SK-N-SH (cell line): Measurements from ENCODE around the gene PCED1B. TPM values are rescaled to one million over a fixed set of nuclear protein-coding genes. Genes with fewer than 3 reads are reported as not detected.
A peak's percentile ranks its signal among the peaks of the same experiment; 100 is the strongest.
"Not testable (repeated sequence)": the region's sequence is repeated elsewhere in the genome, so short reads cannot be mapped to it uniquely, and the experiment has no call there.

Experiments used
- CTCF ChIA-PET: fragments of 300-600, 350-600 bp; formaldehyde crosslinking; extraction: SDS; loops from one replicate; lab custom pipeline; 2021; lab: Yijun Ruan, JAX
- POLR2A ChIA-PET: fragments of 350-600 bp; sonication (Branson Sonifier 250); formaldehyde crosslinking; extraction: SDS; loops from one replicate; lab custom pipeline; 2020; ENCODE audit warnings: antibody characterized with exemption, inconsistent platforms; lab: Yijun Ruan, JAX
- DNase-seq: peaks from one replicate; pipeline ENCODE4 v3.0.0; 2012
- H2AFZ ChIP-seq: fragments of 200-600 bp; sonication (generic); 2 replicates; pipeline ENCODE4 v1.8.1; 2016; ENCODE audit warnings: antibody characterized with exemption, mild to moderate bottlenecking, low read depth
- H3F3A ChIP-seq: fragments of 200-600 bp; sonication (generic); replicated peaks from 2 replicates; pipeline ENCODE3; 2016; ENCODE audit warnings: antibody characterized with exemption, mild to moderate bottlenecking; ENCODE audit not compliant: insufficient read depth
- H3K27ac ChIP-seq, 2 experiments: fragments of 200-500 bp in 1 of 2; fragments of 200-600 bp in 1 of 2; sonication (Bioruptor generic) in 1 of 2; sonication (generic), shearing (Covaris generic) in 1 of 2; 2 replicates each; pipeline versions ENCODE4 v1.5.1 to v1.6.1; 2014 to 2016; ENCODE audit warnings: low read depth in 2 of 2, inconsistent platforms in 1 of 2, low read length in 1 of 2, mild to moderate bottlenecking in 1 of 2, mixed read lengths in 1 of 2
- H3K27me3 ChIP-seq: fragments of 200-600 bp; sonication (generic), shearing (Covaris generic); 2 replicates; pipeline ENCODE4 v1.6.1; 2016; ENCODE audit warnings: mixed run types; ENCODE audit not compliant: insufficient read depth
- H3K36me3 ChIP-seq, 2 experiments: fragments of 200-500 bp in 1 of 2; fragments of 200-600 bp in 1 of 2; sonication (Bioruptor generic) in 1 of 2; sonication (generic) in 1 of 2; replicated peaks in 1 of 2; 2 replicates each; pipeline versions ENCODE3 to v1.5.1; 2014 to 2016; ENCODE audit warnings: low read length in 1 of 2, mild to moderate bottlenecking in 1 of 2; ENCODE audit not compliant: insufficient read depth in 2 of 2, control insufficient read depth in 1 of 2
- H3K4me1 ChIP-seq, 2 experiments: fragments of 200-500 bp in 1 of 2; fragments of 200-600 bp in 1 of 2; sonication (Bioruptor generic) in 1 of 2; sonication (generic), shearing (Covaris generic) in 1 of 2; 2 replicates each; pipeline versions ENCODE4 v1.5.1 to v1.6.1; 2014 to 2016; ENCODE audit warnings: low read depth in 1 of 2, low read length in 1 of 2, mixed run types in 1 of 2; ENCODE audit not compliant: insufficient read depth in 2 of 2, control insufficient read depth in 1 of 2
- H3K4me2 ChIP-seq: fragments of 200-600 bp; sonication (generic), shearing (Covaris generic); 2 replicates; pipeline ENCODE4 v1.6.1; 2017; ENCODE audit warnings: mixed run types
- H3K4me3 ChIP-seq, 2 experiments: fragments of 200-500 bp in 1 of 2; fragments of 200-600 bp in 1 of 2; sonication (Bioruptor generic) in 1 of 2; sonication (generic), shearing (Covaris generic) in 1 of 2; 2 replicates each; pipeline versions ENCODE4 v1.5.1 to v1.8.1; 2014 to 2016; ENCODE audit warnings: low read depth in 2 of 2, inconsistent platforms in 1 of 2, low read length in 1 of 2, mild to moderate bottlenecking in 1 of 2, mixed read lengths in 1 of 2, moderate library complexity in 1 of 2
- H3K79me2 ChIP-seq: fragments of 200-600 bp; sonication (generic); 2 replicates; pipeline ENCODE4 v1.8.1; 2017; ENCODE audit warnings: mild to moderate bottlenecking; ENCODE audit not compliant: insufficient read depth
- H3K9ac ChIP-seq: fragments of 200-600 bp; sonication (generic); 2 replicates; pipeline ENCODE4 v1.6.1; 2017; ENCODE audit warnings: mixed run types
- H3K9me2 ChIP-seq: fragments of 200-600 bp; sonication (generic); 2 replicates; pipeline ENCODE4 v1.6.1; 2017; ENCODE audit warnings: mixed run types
- H3K9me3 ChIP-seq: fragments of 200-600 bp; sonication (generic); 2 replicates; pipeline ENCODE4 v1.6.1; 2017; ENCODE audit warnings: mixed run types, mild to moderate bottlenecking, moderate library complexity
- H4K20me1 ChIP-seq: fragments of 200-600 bp; sonication (generic); 2 replicates; pipeline ENCODE4 v1.6.1; 2017; ENCODE audit warnings: mild to moderate bottlenecking, mixed run types; ENCODE audit not compliant: insufficient read depth
- CTCF ChIP-seq: fragments of 200-600 bp; sonication (generic); IDR thresholded peaks from 2 replicates; pipeline ENCODE4 v1.6.1; 2017; ENCODE audit warnings: antibody characterized with exemption, mild to moderate bottlenecking, moderate library complexity
- FOSL2 ChIP-seq: IDR thresholded peaks from 2 replicates; pipeline ENCODE4 v1.4.0; 2012; ENCODE audit warnings: low read depth, mild to moderate bottlenecking, moderate library complexity, borderline replicate concordance
- FOXJ3 ChIP-seq: sonication (generic); formaldehyde crosslinking; IDR thresholded peaks from 2 replicates; pipeline ENCODE4 v1.5.1; 2020; ENCODE audit warnings: mild to moderate bottlenecking, missing genetic modification reagents
- JUND ChIP-seq: IDR thresholded peaks from 2 replicates; pipeline ENCODE4 v1.4.0; 2012
- PBX3 ChIP-seq: IDR thresholded peaks from 2 replicates; pipeline ENCODE4; 2012
- POLR2AphosphoS5 ChIP-seq: IDR thresholded peaks from 2 replicates; pipeline ENCODE4 v1.6.1; 2012; ENCODE audit warnings: low read depth, low read length
- SMC3 ChIP-seq: IDR thresholded peaks from 2 replicates; pipeline ENCODE4 v1.6.1; 2012; ENCODE audit warnings: low read depth, low read length, improper control_type of control experiment
- TAF1 ChIP-seq: IDR thresholded peaks from 2 replicates; pipeline ENCODE4 v1.6.1; 2012; ENCODE audit warnings: low read depth, mild to moderate bottlenecking, low read length, moderate library complexity, borderline replicate concordance
- YY1 ChIP-seq: IDR thresholded peaks from 2 replicates; pipeline ENCODE4 v1.4.0; 2012; ENCODE audit warnings: low read depth, mild to moderate bottlenecking
- WGBS: methylation state at CpG from one replicate; pipeline ENCODE4 v1.1.6; 2017; ENCODE audit warnings: low lambda C conversion rate; 5-methylcytosine and 5-hydroxymethylcytosine counted together
- polyA plus RNA-seq, 3 experiments: library from polyadenylated mRNA; depleted of rRNA; stranded (reverse); fragments of >200 nt; gene quantifications; 2 replicates each; pipeline ENCODE4 v1.2.3, GENCODE V29; 2012
- TF ChIP-seq, protein P1 (sequence below): fragments of 150-350 bp; IDR thresholded peaks from 2 replicates; pipeline ENCODE4 v1.6.1; 2017; ENCODE audit warnings: antibody characterized with exemption, low read length, low read depth, borderline replicate concordance

The PCED1B gene
- polyA plus RNA-seq, 1 of the 3 experiments (the other 2 are of a cell fraction) = 0.21 TPM

- H3K4me1 ChIP-seq = peaks cover 0 to 16% of the 10 kb centered on the region in 2 experiments; a peak in 1 of 4 replicates
- H3K9me3 ChIP-seq = no peaks in the 10 kb centered on the region
- no peaks in the 10 kb centered on the region for H3K9me2 ChIP-seq
- H3K27me3 ChIP-seq = no peaks in the 10 kb centered on the region; the same call in 1 of the 2 replicates
- peak overlapping the region; percentile 31; the same call in 1 of the 2 replicates for H2AFZ ChIP-seq
- no peaks in the 10 kb centered on the region for H4K20me1 ChIP-seq
- peaks cover 3% of the 10 kb centered on the region for H3F3A ChIP-seq
- no peak overlapping the region for H3K4me2 ChIP-seq
- 5% methylated on average over 4 of the region's 4 CpGs for WGBS
- H3K4me3 ChIP-seq = no peak overlapping the region
- DNase-seq = no peak
- no peaks in the 10 kb centered on the region for H3K79me2 ChIP-seq
- H3K9ac ChIP-seq = no peak overlapping the region
- ChIA-PET POLR2A (no interaction called here), CTCF (no interaction called here)
- peak overlapping the region in 1 of 2 experiments; percentile 44; a peak in 2 of 4 replicates for H3K27ac ChIP-seq
- no peak for TF ChIP-seq YY1
- H3K36me3 ChIP-seq = no peaks in the 10 kb centered on the region
Measured at GRCh38 chr12:47276621-47277309, 197.3 kb downstream of the PCED1B start.

DNA sequence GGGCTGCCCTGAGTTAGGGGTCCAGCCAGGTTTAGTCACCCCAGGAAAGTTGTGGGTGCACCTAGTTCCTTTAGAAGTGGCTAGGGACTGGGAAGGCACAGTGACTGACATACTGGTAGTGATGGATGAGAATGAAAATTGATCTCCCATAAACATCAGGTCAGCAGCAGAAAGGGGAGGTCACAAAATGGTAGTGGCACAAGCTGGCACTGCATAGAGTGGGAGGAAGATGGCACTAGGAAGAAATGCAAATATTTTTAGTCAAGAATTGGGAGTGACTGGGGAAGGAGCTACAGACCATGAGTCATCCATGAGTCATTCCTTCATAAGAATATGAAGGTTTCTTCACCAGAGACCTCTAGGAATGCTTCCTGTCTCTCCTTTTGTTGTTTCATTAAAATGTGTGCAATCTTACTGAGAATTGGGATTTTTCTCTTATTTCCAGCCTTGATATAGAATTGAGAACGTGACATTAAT is 198.6 kb downstream of the PCED1B start:
- Histone ChIP-seq H3K4me3 (no peak overlapping the region), H3K4me1 (0 out of 4 replicates have a peak, but pooled peaks cover 0 to 10% of the 10 kb centered on the region in 2 experiments), H3K79me2 (no peaks in the 10 kb centered on the region), H3K27ac (peak overlapping the region in 1 of 2 experiments; percentile 44; a peak in 1 of 4 replicates), H2AFZ (no peak overlapping the region), H3F3A (peaks cover 3% of the 10 kb centered on the region), H3K27me3 (peaks cover 6% of the 10 kb centered on the region; the same call in 1 of the 2 replicates), H3K9me2 (no peaks in the 10 kb centered on the region), H4K20me1 (no peaks in the 10 kb centered on the region), H3K9ac (no peak overlapping the region), H3K9me3 (no peaks in the 10 kb centered on the region), H3K36me3 (no peaks in the 10 kb centered on the region), H3K4me2 (no peak overlapping the region)
- POLR2A ChIA-PET = no interaction called here
- no peak for DNase-seq
- CTCF ChIA-PET = no interaction called here
- WGBS = 0% methylated on average over 1 of the region's 1 CpG
- TF ChIP-seq, protein P1, sequence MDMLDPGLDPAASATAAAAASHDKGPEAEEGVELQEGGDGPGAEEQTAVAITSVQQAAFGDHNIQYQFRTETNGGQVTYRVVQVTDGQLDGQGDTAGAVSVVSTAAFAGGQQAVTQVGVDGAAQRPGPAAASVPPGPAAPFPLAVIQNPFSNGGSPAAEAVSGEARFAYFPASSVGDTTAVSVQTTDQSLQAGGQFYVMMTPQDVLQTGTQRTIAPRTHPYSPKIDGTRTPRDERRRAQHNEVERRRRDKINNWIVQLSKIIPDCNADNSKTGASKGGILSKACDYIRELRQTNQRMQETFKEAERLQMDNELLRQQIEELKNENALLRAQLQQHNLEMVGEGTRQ = no peak
- no peak for TF ChIP-seq CTCF
- no peak for TF ChIP-seq SMC3
- no peak for TF ChIP-seq FOXJ3 (CRISPR knock-in tag)
- peak; percentile 76 for TF ChIP-seq FOSL2
- no peak for TF ChIP-seq POLR2AphosphoS5
- no peak for TF ChIP-seq PBX3
- no peak for TF ChIP-seq TAF1
- TF ChIP-seq JUND = peak; percentile 60

- H3K36me3 ChIP-seq, H3K79me2 ChIP-seq, H2AFZ ChIP-seq, POLR2A ChIA-PET, H3F3A ChIP-seq, CTCF ChIA-PET, H3K27ac ChIP-seq, H3K9me2 ChIP-seq, H3K27me3 ChIP-seq, H3K4me3 ChIP-seq, H3K9me3 ChIP-seq, H3K4me1 ChIP-seq, H3K4me2 ChIP-seq, H4K20me1 ChIP-seq, H3K9ac ChIP-seq, DNase-seq: not testable (repeated sequence)
- 38% methylated on average over 8 of the region's 8 CpGs for WGBS
Measured at GRCh38 chr12:47279758-47280157, 200.3 kb downstream of the PCED1B start.
